HG03460 (cell line): ENCODE data around the gene DSCAM.

ENCODE experiments used
- ATAC-seq: cut with Tn5 transposase; IDR thresholded peaks from one replicate; pipeline ENCODE4 v1.9.1; 2021; ENCODE audit not compliant: unreplicated experiment

Gene DSCAM

DNA sequence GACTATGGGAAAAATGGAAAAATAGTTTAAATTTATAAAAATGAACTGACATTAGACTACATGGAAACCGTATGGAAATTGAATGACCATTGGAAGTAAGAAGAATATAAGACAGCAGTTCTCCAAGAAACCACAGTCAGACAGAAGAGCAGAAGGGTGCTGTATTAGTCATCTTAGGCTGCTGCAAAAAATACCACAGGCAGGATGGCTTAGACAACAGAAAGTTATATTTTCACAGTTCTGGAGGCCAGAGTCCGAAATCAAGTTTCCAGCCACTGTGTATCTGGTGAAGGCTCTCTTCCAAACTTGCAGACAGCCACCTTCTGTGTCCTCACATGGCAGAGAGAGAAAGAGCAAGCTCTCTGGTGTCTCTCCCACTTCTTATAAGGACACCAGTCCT, 175.2 kb downstream of the DSCAM start:
- no peak for ATAC-seq

DNA sequence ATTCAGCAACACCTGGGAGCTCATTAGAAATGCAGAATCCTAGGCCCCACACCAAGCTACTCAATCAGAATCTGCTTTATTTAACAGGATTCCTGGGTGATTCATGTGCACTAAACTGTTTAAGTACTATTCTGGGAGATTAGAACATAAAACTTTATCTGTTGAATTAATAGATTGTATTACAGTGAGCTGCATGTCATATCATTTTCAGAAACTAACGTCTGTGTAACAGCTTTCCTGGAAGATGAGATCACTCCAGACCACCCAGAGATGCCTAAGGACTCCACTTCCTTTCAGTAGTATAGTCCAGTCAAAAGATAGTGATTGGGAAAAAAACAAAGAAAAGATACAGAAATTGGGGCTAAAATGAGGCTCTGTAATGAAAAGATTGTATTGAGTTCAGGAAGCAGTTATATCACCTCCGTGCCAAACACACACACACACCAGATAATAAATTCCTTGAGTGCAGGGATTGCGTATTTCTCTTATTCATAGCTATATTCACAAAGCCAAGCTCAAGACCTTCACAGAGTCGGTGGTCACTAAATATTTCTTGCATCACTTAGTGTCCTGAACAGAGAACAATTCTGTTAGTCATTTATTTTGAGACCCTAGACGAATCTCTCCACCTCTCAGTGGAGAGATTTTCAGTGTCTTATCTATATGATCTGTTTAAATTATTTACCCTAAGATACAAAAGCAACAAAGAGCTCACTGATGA, 178.2 kb downstream of the DSCAM start:
- no peak for ATAC-seq

DNA sequence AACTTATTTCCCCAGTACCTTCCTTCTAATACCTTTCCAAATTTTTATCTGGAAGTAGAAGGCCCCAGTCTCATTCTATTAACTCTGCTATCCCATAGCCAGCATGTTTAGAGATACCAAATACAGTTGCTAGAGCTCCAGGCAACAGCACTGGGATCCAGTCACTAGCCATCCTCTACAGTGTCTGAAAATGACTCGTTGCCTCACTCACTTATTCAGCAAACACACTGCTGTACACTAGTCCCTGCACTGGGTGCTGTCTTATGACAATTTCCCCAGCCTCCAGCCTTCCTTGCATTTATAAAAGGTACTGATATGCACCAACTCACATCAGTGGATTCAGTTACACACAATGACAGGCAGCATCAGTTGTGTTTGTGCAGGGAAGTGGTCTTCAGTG, 179.0 kb downstream of the DSCAM start:
- ATAC-seq, result no peak

DNA sequence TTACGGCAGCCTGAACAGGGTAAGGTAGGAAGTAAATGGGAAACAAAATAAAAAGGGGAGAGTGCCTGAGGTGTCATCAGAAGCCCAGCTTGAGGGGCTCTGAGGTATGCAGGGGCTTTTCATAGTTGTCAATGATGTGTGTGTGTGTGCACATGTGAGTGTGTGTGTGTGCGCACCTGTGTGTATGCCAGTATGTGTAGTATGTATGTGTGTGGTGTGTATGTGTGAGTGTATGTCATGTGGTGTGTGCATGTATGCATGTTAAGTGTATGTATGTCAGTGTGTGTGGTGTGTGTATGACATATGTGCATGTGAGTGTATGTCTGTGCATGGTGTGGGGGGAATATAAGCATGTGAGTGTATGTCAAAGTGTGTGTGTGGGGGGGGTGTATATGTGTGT, 184.1 kb downstream of the DSCAM start:
- no peak for ATAC-seq

DNA sequence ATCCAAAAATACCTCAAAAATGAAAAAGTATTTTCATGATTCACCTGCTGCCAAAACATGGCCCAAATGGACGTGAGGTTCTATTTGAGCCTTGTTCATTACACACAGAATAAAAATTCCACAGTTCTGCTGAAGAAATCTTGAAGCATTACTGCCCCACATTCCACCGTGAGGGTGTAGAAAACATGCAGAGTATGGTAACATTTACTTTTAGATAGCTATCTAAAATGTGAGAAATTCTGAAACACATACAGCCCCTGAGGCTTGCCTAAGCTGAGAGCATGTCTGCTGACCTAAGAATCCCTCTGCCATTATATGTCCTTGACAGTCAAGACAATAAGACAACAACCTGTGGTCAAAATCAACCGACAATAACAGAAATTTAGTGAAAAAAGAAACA, 186.5 kb downstream of the DSCAM start:
- ATAC-seq, result no peak

DNA sequence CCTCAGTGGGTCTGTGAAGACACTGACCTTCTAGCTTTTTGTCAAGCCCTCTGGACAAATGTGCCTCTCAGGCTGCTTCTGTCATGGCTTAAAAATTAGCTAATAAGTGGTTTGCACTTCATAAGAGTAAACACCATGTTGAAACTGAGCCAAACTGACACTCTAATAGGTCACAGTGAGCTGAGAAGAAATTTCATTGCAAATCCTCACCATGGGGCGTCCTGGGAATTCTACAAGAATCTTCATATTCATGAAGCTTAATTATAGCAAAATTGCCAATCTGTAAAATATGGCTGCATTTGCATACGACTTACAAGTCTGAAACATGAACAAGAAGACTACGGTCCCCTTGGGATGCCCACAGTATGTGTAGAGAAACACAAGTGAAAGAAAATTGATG, 188.6 kb downstream of the DSCAM start:
- ATAC-seq, result no peak

DNA sequence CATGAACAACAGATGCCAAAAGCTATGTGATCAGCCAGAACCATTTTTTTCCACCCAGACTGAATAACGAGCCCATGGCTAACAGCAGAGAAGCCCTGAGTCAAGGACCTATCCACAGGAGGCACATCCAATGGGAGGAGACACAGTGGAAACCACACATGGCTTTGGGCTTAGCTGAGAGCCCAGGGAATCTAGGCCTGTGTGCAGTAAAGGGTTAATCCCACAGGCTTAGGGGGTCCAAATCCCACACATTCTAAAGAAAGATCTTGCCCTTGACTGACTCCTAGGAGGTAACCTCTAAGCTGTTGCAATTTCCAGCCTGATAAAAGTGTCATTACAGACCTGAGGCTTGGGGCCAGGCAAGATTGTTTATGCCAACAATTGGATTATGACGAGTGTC, 194.5 kb downstream of the DSCAM start:
- no peak for ATAC-seq

DNA sequence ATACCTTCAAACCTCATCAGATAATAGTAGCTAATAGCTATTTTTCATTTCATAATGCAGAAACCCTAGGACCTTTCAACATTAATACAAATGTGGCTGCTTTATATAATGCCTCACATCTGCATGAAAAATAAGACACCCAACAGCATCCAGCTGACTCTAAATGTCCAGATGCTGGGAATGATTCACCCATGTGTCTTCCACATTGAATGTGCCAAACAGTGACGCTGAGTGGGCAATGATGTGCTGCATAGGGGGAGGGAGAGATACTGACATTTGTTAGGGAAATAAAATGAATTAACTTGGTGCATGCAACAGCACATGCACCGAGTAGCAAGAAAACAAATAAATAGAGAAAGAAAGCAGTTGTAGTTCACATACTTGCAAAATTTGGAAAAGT, 199.3 kb downstream of the DSCAM start:
- no peak for ATAC-seq

DNA sequence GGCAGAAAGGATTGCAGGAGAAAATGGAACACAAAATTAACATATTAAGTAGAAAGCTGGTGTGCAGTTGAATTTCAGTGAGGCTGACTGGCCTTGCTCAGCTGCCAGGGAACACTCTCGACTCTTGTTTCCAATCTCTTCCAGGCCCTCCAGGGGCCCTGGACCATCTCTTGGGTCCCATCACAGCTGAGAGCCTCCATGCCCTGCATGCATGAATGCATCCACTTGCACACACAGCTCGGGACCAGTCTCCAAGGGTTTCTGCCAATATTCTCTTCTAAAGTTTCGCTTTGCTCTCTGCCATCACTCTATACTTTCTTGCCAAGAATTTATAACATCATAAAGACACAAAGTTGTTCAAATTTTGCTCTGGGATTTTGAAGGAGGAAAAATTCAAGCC, 200.3 kb downstream of the DSCAM start:
- no peak for ATAC-seq

DNA sequence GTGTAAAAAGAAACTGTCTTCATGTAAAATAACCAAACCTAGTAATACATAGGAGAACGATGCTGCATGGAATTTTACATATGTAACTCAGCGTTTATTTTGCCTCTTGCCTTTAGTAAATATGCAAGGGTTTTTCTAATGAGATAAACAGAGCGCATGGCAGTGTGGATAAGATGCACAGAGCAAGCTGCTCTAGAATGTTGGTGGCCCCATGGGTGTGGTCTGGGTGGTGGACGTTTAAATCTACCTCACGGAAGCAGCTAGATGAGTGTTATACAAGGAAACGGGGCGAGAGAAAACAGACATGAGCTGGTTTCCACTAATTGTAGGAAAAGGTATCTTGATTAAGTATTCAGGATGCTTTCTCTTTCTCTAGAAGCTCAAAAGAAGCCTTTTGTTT, 205.9 kb downstream of the DSCAM start:
- ATAC-seq, result no peak

DNA sequence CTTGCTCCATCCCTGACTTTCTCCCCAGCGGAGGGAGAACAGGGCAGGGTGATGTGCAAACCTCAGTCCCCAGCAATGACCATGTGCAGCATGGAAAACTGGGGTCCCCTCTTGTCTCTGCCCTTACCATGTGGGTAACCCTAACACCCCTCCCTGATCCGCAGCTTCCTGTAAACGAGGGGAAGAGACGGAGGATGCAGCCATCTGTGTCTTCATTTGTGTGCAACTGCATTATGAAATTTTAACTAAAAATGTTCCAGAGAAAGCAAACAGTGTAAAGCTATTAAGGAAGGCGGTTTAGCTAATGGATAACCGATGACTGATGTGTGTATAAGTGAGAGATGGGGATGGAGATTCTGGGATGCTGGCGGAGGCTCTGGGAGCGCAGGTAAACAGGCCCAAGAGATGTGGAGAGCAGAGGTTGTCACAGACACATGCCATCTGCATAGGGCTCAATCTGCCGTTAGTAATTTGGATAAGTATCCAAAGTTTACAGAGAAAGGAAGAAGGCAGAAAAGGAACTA, 206.6 kb downstream of the DSCAM start:
- no peak for ATAC-seq

DNA sequence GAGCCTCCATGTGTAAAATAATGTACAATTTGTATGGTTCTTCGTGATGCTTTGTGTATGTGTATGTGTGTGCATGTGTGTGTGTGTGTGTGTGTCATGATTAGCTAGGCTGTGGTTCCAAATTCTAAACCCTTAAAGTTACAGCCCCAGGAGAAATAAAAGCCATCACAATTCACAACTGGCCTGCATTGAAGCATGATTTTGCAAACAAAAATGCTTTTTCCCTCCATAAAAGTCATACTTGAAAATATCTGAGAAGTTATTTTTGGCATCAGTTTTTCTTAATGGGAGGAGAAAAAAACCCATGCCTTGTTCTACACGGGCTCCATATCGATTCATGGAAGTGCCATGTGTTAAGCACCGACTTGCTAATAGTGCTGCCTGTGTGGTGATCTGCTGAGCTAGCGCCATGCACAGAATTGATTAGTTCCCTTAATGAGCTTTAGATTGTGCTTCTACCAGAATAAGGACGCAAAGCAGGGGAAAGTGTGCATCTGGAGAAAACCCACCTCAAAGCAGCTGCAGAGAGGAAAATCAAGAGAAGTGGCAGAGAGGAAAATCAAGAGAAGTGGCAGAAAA, 207.3 kb downstream of the DSCAM start:
- ATAC-seq, result no peak

DNA sequence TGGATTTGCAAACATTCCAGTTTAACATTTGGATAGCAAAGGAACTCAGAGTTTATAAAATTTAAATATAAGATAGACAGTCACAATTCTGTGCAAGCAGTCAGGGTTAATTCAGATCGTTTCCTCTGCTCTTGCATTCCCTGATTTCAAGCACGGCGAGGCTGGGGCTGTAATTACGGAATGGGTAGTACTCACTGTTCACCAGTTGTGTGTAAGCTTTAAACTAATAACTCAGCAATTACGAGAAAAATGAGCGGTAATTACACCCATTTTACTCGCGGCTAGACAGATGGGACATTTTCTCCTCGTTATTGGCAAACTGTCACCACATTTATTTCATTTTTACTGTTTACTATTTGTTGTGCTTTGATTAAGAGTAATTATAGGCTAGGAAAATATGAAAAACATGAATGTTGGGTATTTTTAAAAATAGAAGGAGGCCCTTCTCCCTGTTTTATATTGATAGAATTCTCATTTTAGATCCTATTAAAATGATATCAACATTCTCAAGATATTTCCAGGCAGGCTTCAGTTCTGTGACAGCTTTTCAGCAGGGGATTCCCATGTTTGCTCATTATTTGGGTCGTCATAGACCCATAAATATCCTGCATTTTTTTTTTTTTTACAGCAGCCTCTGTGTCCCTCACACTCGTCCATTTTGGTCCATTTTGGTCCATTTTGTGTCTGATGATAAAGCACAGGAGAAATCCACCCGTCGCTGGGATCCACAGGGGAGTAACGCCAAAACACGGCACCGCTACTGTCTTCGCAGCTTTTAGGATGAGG, 208.3 kb downstream of the DSCAM start:
- ATAC-seq, result no peak

DNA sequence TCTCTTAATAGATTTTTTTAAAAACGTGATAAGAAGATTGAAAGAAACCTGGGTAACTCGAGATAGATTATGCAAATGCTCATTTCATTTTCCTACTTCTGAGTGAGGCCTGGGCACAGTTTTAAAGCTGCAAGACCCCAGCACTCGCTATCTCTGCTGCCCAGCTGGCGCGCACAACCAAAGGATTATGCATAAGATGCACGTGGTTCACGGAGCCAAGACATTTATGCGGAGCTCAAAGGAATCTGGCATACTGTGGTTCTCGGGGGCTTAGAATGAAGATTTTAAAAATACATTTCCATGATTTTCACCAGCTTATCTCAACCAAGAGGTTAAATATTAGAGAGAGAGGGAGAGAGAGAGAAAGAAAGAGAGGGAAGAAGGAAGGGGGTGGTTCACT, 210.9 kb downstream of the DSCAM start:
- no peak for ATAC-seq

DNA sequence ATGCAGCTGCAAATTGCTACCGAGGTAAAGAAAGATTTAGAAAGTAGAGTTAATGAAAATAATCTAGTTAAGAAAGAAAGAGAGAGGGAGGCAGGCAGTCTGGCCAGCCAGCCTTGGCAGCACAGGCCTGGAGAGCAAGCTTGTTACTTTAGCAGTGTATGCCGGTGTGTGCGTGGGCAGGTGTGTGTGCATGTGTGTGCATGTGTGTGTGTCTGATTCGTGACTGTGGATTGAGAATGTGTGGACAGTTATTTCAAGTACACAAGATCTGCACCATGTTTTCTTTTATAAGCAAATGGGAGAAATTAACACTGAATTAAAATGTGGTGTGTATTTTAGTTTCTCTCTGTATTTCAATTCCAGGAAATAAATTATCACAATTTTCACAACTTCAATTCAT, 211.6 kb downstream of the DSCAM start:
- no peak for ATAC-seq

DNA sequence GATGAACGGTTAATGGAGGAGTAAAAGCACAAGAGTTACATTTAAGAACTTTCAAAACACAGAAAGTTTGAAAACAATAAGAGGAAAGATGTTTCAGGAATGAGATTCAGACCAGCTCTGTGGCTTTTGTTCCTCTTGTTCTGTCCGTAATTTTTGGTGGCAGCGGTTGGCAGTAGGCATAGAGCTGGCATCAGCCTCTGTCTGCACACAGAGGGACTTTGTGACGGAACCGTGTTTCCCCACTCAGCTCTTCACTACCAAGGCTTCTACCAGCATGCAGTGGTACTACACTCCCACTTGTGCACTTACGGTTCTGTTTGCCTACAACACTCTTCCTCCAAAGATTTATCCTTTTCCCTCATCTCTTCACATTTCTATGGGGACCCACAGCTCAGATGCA, 212.8 kb downstream of the DSCAM start:
- ATAC-seq, result no peak

DNA sequence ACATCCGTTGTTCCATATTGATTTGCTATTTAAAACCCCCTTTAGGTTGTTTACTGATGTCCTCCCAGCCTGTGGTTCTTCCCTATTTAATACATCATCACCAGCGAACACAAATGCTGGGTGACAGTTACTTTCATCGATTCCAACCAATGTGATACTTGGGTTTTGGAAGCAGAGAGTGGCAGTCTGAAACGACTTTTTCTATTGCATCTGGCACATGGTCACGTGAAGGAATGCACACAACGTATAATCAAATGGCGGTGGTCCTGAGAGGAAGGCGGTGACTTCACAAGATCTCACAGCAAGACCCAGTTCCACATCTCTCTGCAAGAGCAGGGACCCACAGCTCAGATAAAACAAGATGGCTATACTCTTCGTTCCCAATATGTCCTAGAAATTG, 213.9 kb downstream of the DSCAM start:
- ATAC-seq, result no peak

DNA sequence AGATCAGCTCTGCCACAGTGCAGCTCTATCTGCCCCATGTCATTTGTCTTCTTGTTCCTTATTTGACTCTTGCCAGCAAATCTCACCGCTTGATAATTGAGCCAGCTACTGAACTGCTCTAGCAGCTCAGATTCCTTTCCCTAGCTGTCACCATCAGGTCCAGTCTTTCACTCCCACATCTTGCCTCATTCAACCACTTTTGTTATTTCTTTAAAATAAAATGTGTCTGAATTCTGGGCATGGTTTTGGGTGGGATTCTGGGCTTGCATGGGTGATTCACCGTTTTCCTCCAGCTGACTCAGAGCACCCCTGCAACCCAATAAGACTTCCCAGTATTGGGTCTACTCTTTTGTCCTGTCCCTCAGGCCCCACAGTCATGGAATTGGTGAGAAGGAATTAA, 215.7 kb downstream of the DSCAM start:
- no peak for ATAC-seq

DNA sequence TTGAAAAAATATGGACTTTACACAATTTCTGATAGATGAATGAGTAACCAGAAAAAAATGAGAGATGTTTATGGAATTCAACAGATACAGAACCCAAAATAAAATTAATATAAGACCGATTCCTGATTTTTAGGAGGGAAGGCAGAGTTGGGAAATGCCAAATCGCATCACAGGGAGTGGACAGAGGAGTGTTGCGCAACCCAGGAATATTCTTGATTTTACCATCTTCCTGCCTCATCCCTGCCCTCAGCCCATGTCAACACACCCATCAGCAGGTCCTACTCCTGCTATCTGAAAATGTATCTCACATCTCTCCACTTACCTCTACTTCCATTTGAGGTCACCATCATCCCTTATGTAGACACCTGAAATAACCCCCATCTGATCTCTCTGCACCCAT, 221.0 kb downstream of the DSCAM start:
- no peak for ATAC-seq

DNA sequence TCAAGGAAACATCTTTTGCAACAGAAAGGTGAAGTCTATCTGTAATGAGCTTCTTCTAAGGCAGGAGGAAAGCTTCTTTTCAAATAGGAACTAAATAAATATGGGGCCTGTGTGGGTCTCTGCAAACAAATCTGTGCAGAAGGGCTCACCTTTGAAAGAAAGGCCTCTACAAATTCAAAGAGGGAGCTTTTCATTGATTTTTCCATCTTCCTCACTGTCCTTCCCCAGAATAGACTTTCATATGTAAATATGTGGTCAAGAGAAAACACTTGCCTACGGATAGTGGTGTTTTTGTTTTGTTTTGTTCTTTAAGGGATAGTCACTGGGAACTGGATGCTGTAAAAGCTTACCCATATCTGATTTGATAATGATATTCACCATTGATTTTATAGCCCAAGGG, 223.4 kb downstream of the DSCAM start:
- ATAC-seq, result no peak

DNA sequence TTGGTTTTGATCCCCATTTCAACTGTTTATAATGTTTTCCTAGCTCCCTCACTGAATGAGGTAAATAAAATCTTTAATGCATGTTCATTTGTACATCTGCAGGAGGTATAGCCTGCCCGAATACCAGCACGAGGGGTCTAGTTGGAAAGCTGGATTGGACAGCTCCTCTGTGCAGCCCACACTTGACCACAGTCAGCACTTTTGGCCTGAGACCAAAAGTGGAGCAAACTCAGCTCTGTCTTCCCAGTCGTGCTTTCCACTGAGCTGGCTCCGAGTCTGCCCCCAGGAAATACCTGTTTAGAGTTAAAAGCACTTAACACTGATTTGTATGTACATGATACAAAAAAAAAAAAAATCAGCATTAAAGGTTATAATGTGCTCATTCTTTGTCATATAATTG, 224.4 kb downstream of the DSCAM start:
- no peak for ATAC-seq
